Fibroblast of pulmonary artery (primary cell): Measurements from ENCODE around the gene MKI67.

Source experiments
- DNase-seq: peaks from one replicate; pipeline ENCODE4 v3.0.0-alpha.2; 2010; ENCODE audit warnings: low read depth
- H3K4me3 ChIP-seq: replicated peaks from 2 replicates; pipeline ENCODE4 v1.5.1; 2011; ENCODE audit warnings: low read depth, mild to moderate bottlenecking, control low read depth, low read length, moderate library complexity
- CTCF ChIP-seq: IDR thresholded peaks from 2 replicates; pipeline ENCODE4 v1.5.1; 2011; ENCODE audit warnings: mild to moderate bottlenecking, control low read depth, low read length, inconsistent platforms; ENCODE audit errors: missing control alignments

MKI67 gene

GRCh38 chr10:128055061-128055868 is 71.0 kb downstream of the MKI67 start:
- no peak for TF ChIP-seq CTCF
- H3K4me3 ChIP-seq, result no peak overlapping the region
- DNase-seq, result no peak

GRCh38 chr10:128054163-128054970 is 71.9 kb downstream of the MKI67 start:
- no peak for DNase-seq
- no peak for TF ChIP-seq CTCF
- no peak overlapping the region for H3K4me3 ChIP-seq

- no peak overlapping the region for H3K4me3 ChIP-seq
- DNase-seq, result no peak
- no peak for TF ChIP-seq CTCF
Measured at GRCh38 chr10:128053356-128053755, 72.9 kb downstream of the MKI67 start.

- no peak for DNase-seq
- H3K4me3 ChIP-seq, result no peak overlapping the region
- TF ChIP-seq CTCF, result no peak
Measured at GRCh38 chr10:128052696-128053095, 73.5 kb downstream of the MKI67 start.

GRCh38 chr10:128051548-128051947 is 74.7 kb downstream of the MKI67 start:
- no peak for DNase-seq
- H3K4me3 ChIP-seq, result no peak overlapping the region
- no peak for TF ChIP-seq CTCF

- DNase-seq, result peak; percentile 59
- no peak for TF ChIP-seq CTCF
- H3K4me3 ChIP-seq, result no peak overlapping the region
Measured at GRCh38 chr10:128050936-128051335, 75.3 kb downstream of the MKI67 start.

GRCh38 chr10:128050121-128050516 is 76.1 kb downstream of the MKI67 start:
- no peak overlapping the region for H3K4me3 ChIP-seq
- no peak for DNase-seq
- TF ChIP-seq CTCF, result no peak
